ENCODE data around the gene KCNK4. TPM values are rescaled to one million over a fixed set of nuclear protein-coding genes. Genes with fewer than 3 reads are reported as not detected.

KCNK4 gene
- polyA plus RNA-seq, 1 experiment, result not detected

GRCh38 chr11:64348383-64349024, 57.4 kb downstream of the KCNK4 start:
- DNase-seq (ENCODE audit: low read depth), result no peak
- Histone ChIP-seq H3K4me3 (ENCODE audit: low read depth, low read length) (no peak overlapping the region), H3K27me3 (ENCODE audit: control insufficient read depth, insufficient read depth, low read length) (peaks cover 1% of the 10 kb centered on the region), H3K36me3 (ENCODE audit: control insufficient read depth, insufficient read depth, low read length) (no peaks in the 10 kb centered on the region)
- CTCF ChIA-PET, result interaction anchor here (1.1 kb wide), 1 partner anchor 98 kb away, joined by 3 read pairs; no protein-coding TSS in a partner anchor
- TF ChIP-seq CTCF (IDR thresholded peaks at IDR 0.05; ENCODE audit: insufficient read depth, low read depth, low read length), result no peak
- POLR2A ChIA-PET, result no interaction called here

DNA sequence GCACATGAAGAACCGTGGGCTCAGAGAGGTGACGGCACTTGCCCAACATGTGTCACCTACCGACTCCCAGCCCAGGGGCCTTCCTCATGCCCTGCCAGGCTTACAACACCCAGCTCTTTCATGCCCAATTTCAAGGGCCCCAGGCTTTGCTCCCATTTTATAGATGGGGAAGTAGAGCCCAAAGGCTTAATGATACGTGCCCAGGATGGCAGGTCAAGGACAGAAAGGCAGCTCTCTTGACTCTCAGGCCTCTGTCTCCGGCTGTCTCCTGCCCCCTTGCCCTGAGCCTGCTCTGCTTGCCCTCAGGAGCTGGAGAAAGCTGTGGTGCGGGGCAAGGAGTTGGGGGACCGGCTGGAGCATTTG, 57.9 kb downstream of the KCNK4 start:
- H3K4me3 ChIP-seq (ENCODE audit: low read depth, low read length), result no peak overlapping the region
- no peaks in the 10 kb centered on the region for H3K36me3 ChIP-seq (ENCODE audit: control insufficient read depth, insufficient read depth, low read length)
- no peak for TF ChIP-seq CTCF (IDR thresholded peaks at IDR 0.05; ENCODE audit: insufficient read depth, low read depth, low read length)
- ChIA-PET CTCF (interaction anchor here (0.8 to 1.1 kb wide), 2 partner anchors 18 to 98 kb away, joined by 3 to 5 read pairs; no protein-coding TSS in a partner anchor), POLR2A (no interaction called here)
- no peak for DNase-seq (ENCODE audit: low read depth)
- peaks cover 1% of the 10 kb centered on the region for H3K27me3 ChIP-seq (ENCODE audit: control insufficient read depth, insufficient read depth, low read length)

DNA sequence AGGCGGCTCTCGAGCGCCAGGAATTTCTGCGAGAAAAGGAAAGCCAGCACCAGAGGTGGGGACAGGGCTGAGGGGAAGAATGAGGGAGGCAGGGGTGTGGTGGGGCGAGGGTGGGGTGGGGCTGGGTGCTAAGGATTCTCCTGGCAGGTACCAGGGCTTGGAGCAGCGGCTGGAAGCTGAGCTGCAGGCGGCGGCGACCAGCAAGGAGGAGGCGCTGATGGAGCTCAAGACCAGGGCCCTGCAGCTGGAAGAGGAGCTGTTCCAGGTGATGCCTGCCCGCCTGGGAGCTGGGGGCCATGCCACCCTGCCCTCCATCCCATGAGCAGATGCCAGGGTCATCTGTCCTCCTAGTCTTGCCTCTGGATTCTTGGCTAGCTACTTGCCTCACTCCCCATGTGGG, 58.3 kb downstream of the KCNK4 start:
- no peak for DNase-seq (ENCODE audit: low read depth)
- no peak for TF ChIP-seq CTCF (IDR thresholded peaks at IDR 0.05; ENCODE audit: insufficient read depth, low read depth, low read length)
- H3K27me3 ChIP-seq (ENCODE audit: control insufficient read depth, insufficient read depth, low read length), result peaks cover 1% of the 10 kb centered on the region
- CTCF ChIA-PET, result interaction anchor here (0.8 kb wide), 1 partner anchor 18 kb away, joined by 5 read pairs; no protein-coding TSS in a partner anchor
- POLR2A ChIA-PET, result no interaction called here
- H3K4me3 ChIP-seq (ENCODE audit: low read depth, low read length), result no peak overlapping the region
- H3K36me3 ChIP-seq (ENCODE audit: control insufficient read depth, insufficient read depth, low read length), result no peaks in the 10 kb centered on the region

Small RNAs within 50 kb of the gene (small RNA-seq; reads per million reads assigned to genes)
- gene MIR7155 (ENCODE audit: insufficient read length, low read depth, low replicate concordance) (not detected), gene RF00019 (ENCODE audit: insufficient read length, low read depth, low replicate concordance) (not detected)

Other genes starting within 250 kb of the KCNK4 start
- gene MACROD1, start 125.2 kb upstream of the KCNK4 start, polyA plus RNA-seq (2011; rRNA removed), result 11.7 and 12.4 TPM in 2 replicates
- gene STIP1, start 105.1 kb upstream of the KCNK4 start, polyA plus RNA-seq (2011; rRNA removed), result 139 and 150 TPM in 2 replicates
- gene FERMT3, start 84.6 kb upstream of the KCNK4 start, polyA plus RNA-seq (2011; rRNA removed), result 0.83 and 1.9 TPM in 2 replicates
- gene TRPT1, start 65.1 kb upstream of the KCNK4 start, polyA plus RNA-seq (2011; rRNA removed), result 30.7 and 53.1 TPM in 2 replicates
- 40.5 and 51.2 TPM in 2 replicates for gene NUDT22, start 65.0 kb upstream of the KCNK4 start, polyA plus RNA-seq (2011; rRNA removed)
- 23.5 and 42.1 TPM in 2 replicates for gene DNAJC4, start 60.8 kb upstream of the KCNK4 start, polyA plus RNA-seq (2011; rRNA removed)
- 10.2 and 13.2 TPM in 2 replicates for gene VEGFB, start 56.7 kb upstream of the KCNK4 start, polyA plus RNA-seq (2011; rRNA removed)
- gene FKBP2, start 50.2 kb upstream of the KCNK4 start, polyA plus RNA-seq (2011; rRNA removed), result 65.6 and 76.2 TPM in 2 replicates
- gene PPP1R14B, start 44.4 kb upstream of the KCNK4 start, polyA plus RNA-seq (2011; rRNA removed), result 174 and 283 TPM in 2 replicates
- 17.9 and 30.2 TPM in 2 replicates for gene PLCB3, start 39.8 kb upstream of the KCNK4 start, polyA plus RNA-seq (2011; rRNA removed)
- 62.3 and 85.3 TPM in 2 replicates for gene BAD, start 6.6 kb upstream of the KCNK4 start, polyA plus RNA-seq (2011; rRNA removed)
- 22.6 and 33.7 TPM in 2 replicates for gene GPR137, start 5.5 kb upstream of the KCNK4 start, polyA plus RNA-seq (2011; rRNA removed)
- gene CATSPERZ, start 9.1 kb downstream of the KCNK4 start, polyA plus RNA-seq (2011; rRNA removed), result not detected in 2 replicates
- gene ESRRA, start 14.2 kb downstream of the KCNK4 start, polyA plus RNA-seq (2011; rRNA removed), result 8.9 and 17.4 TPM in 2 replicates
- gene TRMT112, start 26.3 kb downstream of the KCNK4 start, polyA plus RNA-seq (2011; rRNA removed), result 154 and 189 TPM in 2 replicates
- gene PRDX5, start 26.8 kb downstream of the KCNK4 start, polyA plus RNA-seq (2011; rRNA removed), result 398 and 468 TPM in 2 replicates
- gene CCDC88B, start 48.9 kb downstream of the KCNK4 start, polyA plus RNA-seq (2011; rRNA removed), result 0.49 and 0.66 TPM in 2 replicates
- gene RPS6KA4, start 67.9 kb downstream of the KCNK4 start, polyA plus RNA-seq (2011; rRNA removed), result 22.9 and 33.8 TPM in 2 replicates

All from BJ (cell line).